Endothelial cell of umbilical vein (primary cell): ENCODE results near the gene GLRX.

Experiments
- EZH2 ChIP-seq: IDR thresholded peaks from 2 replicates; pipeline ENCODE4 v1.6.1; 2012; ENCODE audit warnings: borderline replicate concordance, low read depth, mild to moderate bottlenecking, moderate library complexity, low read length, inconsistent platforms; ENCODE audit not compliant: severe bottlenecking
- FOS ChIP-seq: IDR thresholded peaks from 2 replicates; pipeline ENCODE4 v1.6.1; 2011; ENCODE audit warnings: mild to moderate bottlenecking, low read length, moderate library complexity, borderline replicate concordance; ENCODE audit not compliant: insufficient read depth
- GATA2 ChIP-seq: IDR thresholded peaks from 2 replicates; pipeline ENCODE4 v1.7.0; 2011; ENCODE audit warnings: low read depth, mild to moderate bottlenecking, moderate library complexity, mixed read lengths, low read length; ENCODE audit not compliant: insufficient read length, insufficient read depth
- JUN ChIP-seq: IDR thresholded peaks from 2 replicates; pipeline ENCODE4 v1.6.1; 2011; ENCODE audit warnings: borderline replicate concordance, low read depth; ENCODE audit not compliant: insufficient read length, insufficient read depth
- MAX ChIP-seq: IDR thresholded peaks from 2 replicates; pipeline ENCODE4 v1.6.1; 2011; ENCODE audit not compliant: insufficient read depth, insufficient read length
- MYC ChIP-seq: IDR thresholded peaks from one replicate; pipeline ENCODE4 v1.6.1; 2011; ENCODE audit warnings: mild to moderate bottlenecking, low read depth, low read length
- POLR2A ChIP-seq: IDR thresholded peaks from 2 replicates; pipeline ENCODE4 v1.6.1; 2012; ENCODE audit warnings: low read depth, mild to moderate bottlenecking, control low read depth, low read length
- POLR2AphosphoS5 ChIP-seq: IDR thresholded peaks from 2 replicates; pipeline ENCODE4 v1.6.1; 2012; ENCODE audit warnings: low read depth, mild to moderate bottlenecking, control low read depth, low read length, moderate library complexity; ENCODE audit not compliant: insufficient read depth
- TF ChIP-seq, protein P1 (sequence below), 2 donors: IDR thresholded peaks; 1 replicate in 1 of 2; 2 replicates in 1 of 2; pipeline ENCODE4 v1.5.1; 2011; ENCODE audit warnings: low read length in 2 of 2, mild to moderate bottlenecking in 2 of 2, moderate library complexity in 2 of 2, control low read depth in 1 of 2, inconsistent platforms in 1 of 2, low read depth in 1 of 2; ENCODE audit not compliant: insufficient read depth in 1 of 2; ENCODE audit errors: extremely low read depth in 1 of 2

DNA sequence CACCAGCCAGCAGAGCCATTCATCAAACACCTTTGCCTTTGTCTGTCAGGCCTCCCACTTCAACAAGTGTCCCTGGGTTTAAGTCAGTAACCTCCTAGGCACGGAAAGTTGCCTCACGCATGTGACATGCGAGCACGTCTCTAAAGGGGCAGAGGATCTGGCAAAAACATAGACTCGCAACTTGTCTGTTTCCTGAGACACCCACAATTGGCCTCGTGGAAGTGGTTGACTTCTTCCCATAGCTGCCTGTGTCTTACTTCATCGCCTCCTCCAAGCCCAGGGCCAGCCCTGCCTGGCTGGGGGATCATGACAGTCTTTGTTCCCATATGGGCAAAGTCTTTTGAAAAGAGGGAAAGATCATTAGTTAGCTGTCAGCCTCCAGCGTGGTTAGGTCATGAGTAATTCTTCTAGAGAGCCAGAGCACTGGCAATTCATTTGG, 35.5 kb upstream of the GLRX start:
- TF ChIP-seq, protein P1, sequence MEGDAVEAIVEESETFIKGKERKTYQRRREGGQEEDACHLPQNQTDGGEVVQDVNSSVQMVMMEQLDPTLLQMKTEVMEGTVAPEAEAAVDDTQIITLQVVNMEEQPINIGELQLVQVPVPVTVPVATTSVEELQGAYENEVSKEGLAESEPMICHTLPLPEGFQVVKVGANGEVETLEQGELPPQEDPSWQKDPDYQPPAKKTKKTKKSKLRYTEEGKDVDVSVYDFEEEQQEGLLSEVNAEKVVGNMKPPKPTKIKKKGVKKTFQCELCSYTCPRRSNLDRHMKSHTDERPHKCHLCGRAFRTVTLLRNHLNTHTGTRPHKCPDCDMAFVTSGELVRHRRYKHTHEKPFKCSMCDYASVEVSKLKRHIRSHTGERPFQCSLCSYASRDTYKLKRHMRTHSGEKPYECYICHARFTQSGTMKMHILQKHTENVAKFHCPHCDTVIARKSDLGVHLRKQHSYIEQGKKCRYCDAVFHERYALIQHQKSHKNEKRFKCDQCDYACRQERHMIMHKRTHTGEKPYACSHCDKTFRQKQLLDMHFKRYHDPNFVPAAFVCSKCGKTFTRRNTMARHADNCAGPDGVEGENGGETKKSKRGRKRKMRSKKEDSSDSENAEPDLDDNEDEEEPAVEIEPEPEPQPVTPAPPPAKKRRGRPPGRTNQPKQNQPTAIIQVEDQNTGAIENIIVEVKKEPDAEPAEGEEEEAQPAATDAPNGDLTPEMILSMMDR (IDR thresholded peaks at IDR 0.05; ENCODE audit: extremely low read depth in 1 of 2, insufficient read depth in 1 of 2, low read depth in 1 of 2, low read length in 2 of 2) = no peak
- TF ChIP-seq POLR2A (no peak), EZH2 (no peak), POLR2AphosphoS5 (no peak), FOS (no peak), MAX (no peak), GATA2 (no peak), MYC (no peak), JUN (no peak)
